ENCODE results near the gene IPMK. TPM values are rescaled to one million over a fixed set of nuclear protein-coding genes. Genes with fewer than 3 reads are reported as not detected.

The IPMK gene
- total RNA-seq, 3 donors from 2014 or later = 7.5 to 13.5 (median 7.9) TPM

GRCh38 chr10:58220769-58221451, 46.8 kb downstream of the IPMK start:
- DNase-seq (ENCODE audit: low spot score in 2 of 2) = no peak
- intact Hi-C loops (cut with DNase I; ENCODE audit: low total_unique reads) = no loop called here
- Histone ChIP-seq H3K36me3 (no peaks in the 10 kb centered on the region), H3K4me1 (no peaks in the 10 kb centered on the region), H3K9me3 (no peaks in the 10 kb centered on the region), H3K27me3 (no peaks in the 10 kb centered on the region), H3K4me3 (no peak overlapping the region), H3K27ac (no peak overlapping the region)
- no peak for TF ChIP-seq POLR2A (IDR thresholded peaks at IDR 0.05)
- no peak for TF ChIP-seq POLR2AphosphoS5 (IDR thresholded peaks at IDR 0.05)
- TF ChIP-seq CTCF (IDR thresholded peaks at IDR 0.05) = no peak

- Histone ChIP-seq H3K27ac (no peak overlapping the region), H3K4me1 (no peaks in the 10 kb centered on the region), H3K9me3 (no peaks in the 10 kb centered on the region), H3K36me3 (no peaks in the 10 kb centered on the region), H3K4me3 (no peak overlapping the region), H3K27me3 (no peaks in the 10 kb centered on the region)
- intact Hi-C loops (cut with DNase I; ENCODE audit: low total_unique reads) = no loop called here
- TF ChIP-seq POLR2AphosphoS5 (IDR thresholded peaks at IDR 0.05) (no peak), CTCF (IDR thresholded peaks at IDR 0.05) (no peak), POLR2A (IDR thresholded peaks at IDR 0.05) (no peak)
- no peak for DNase-seq (ENCODE audit: low spot score in 2 of 2)
Observed at GRCh38 chr10:58219875-58220274, 47.8 kb downstream of the IPMK start.

- H3K27ac ChIP-seq = no peak overlapping the region
- TF ChIP-seq POLR2A (IDR thresholded peaks at IDR 0.05) (no peak), POLR2AphosphoS5 (IDR thresholded peaks at IDR 0.05) (no peak), CTCF (IDR thresholded peaks at IDR 0.05) (no peak)
- DNase-seq (ENCODE audit: low spot score in 2 of 2) = no peak
- H3K4me3 ChIP-seq = no peak overlapping the region
- no peaks in the 10 kb centered on the region for H3K4me1 ChIP-seq
- no peaks in the 10 kb centered on the region for H3K36me3 ChIP-seq
- H3K9me3 ChIP-seq = no peaks in the 10 kb centered on the region
- no peaks in the 10 kb centered on the region for H3K27me3 ChIP-seq
- intact Hi-C loops (cut with DNase I; ENCODE audit: low total_unique reads) = no loop called here
Observed at GRCh38 chr10:58217612-58218011, 50.1 kb downstream of the IPMK start.

- no peak for DNase-seq (ENCODE audit: low spot score in 2 of 2)
- H3K27me3 ChIP-seq = no peaks in the 10 kb centered on the region
- H3K36me3 ChIP-seq = no peaks in the 10 kb centered on the region
- no peak for TF ChIP-seq POLR2A (IDR thresholded peaks at IDR 0.05)
- TF ChIP-seq CTCF (IDR thresholded peaks at IDR 0.05) = no peak
- TF ChIP-seq POLR2AphosphoS5 (IDR thresholded peaks at IDR 0.05) = no peak
- H3K9me3 ChIP-seq = no peaks in the 10 kb centered on the region
- H3K4me1 ChIP-seq = no peaks in the 10 kb centered on the region
- intact Hi-C loops (cut with DNase I; ENCODE audit: low total_unique reads) = no loop called here
- H3K4me3 ChIP-seq = no peak overlapping the region
- no peak overlapping the region for H3K27ac ChIP-seq
Observed at GRCh38 chr10:58212622-58213021, 55.1 kb downstream of the IPMK start.

- Histone ChIP-seq H3K27ac (no peak overlapping the region), H3K4me1 (no peaks in the 10 kb centered on the region), H3K4me3 (no peak overlapping the region), H3K27me3 (no peaks in the 10 kb centered on the region), H3K9me3 (no peaks in the 10 kb centered on the region), H3K36me3 (no peaks in the 10 kb centered on the region)
- DNase-seq (ENCODE audit: low spot score in 2 of 2) = no peak
- intact Hi-C loops (cut with DNase I; ENCODE audit: low total_unique reads) = no loop called here
- TF ChIP-seq POLR2A (IDR thresholded peaks at IDR 0.05) = no peak
- no peak for TF ChIP-seq CTCF (IDR thresholded peaks at IDR 0.05)
- TF ChIP-seq POLR2AphosphoS5 (IDR thresholded peaks at IDR 0.05) = no peak
Observed at GRCh38 chr10:58210160-58210559, 57.5 kb downstream of the IPMK start.
